Endothelial cell of umbilical vein (primary cell): Measurements from ENCODE around the gene PTGDS. TPM values are rescaled to one million over a fixed set of nuclear protein-coding genes. Genes with fewer than 3 reads are reported as not detected.
A peak's percentile ranks its signal among the peaks of the same experiment; 100 is the strongest.

ENCODE experiments used
- BruUV-seq: library from RNA; stranded (reverse); fragments of 400-500 nt; replicated peaks from 2 replicates; lab custom pipeline; 2021; lab: Mats Ljungman, UMichigan
- CTCF ChIA-PET: fragments of 300-600, 350-600 bp; sonication (Branson Sonifier 250); formaldehyde crosslinking; loops from one replicate; lab custom pipeline; 2021; ENCODE audit warnings: antibody characterized with exemption, inconsistent platforms; lab: Charles Lee
- POLR2A ChIA-PET: fragments of 300-600, 350-600 bp; sonication (Branson Sonifier 250); formaldehyde crosslinking; loops from one replicate; lab custom pipeline; 2021; ENCODE audit warnings: antibody characterized with exemption, inconsistent platforms; lab: Charles Lee
- DNase-seq: peaks from one replicate; pipeline ENCODE4 v3.0.0-alpha.2; 2011; ENCODE audit warnings: low read depth, low spot score
- FAIRE-seq: peaks from 2 replicates; lab custom pipeline; 2011; peaks lifted over from hg19 to GRCh38; lab: Jason Lieb, UNC
- H2AFZ ChIP-seq: 2 replicates; pipeline ENCODE4 v1.6.0; 2012; ENCODE audit warnings: low read depth, low read length, control low read depth, inconsistent platforms
- H3K27ac ChIP-seq: 2 replicates; pipeline ENCODE4 v1.5.1; 2011; ENCODE audit warnings: low read depth, mild to moderate bottlenecking, control low read depth, low read length, moderate library complexity; ENCODE audit not compliant: insufficient read depth
- H3K27me3 ChIP-seq, 2 experiments: 2 replicates each; pipeline versions ENCODE4 v1.6.0 to v1.6.1; 2011; ENCODE audit warnings: low read length in 2 of 2, mixed read lengths in 1 of 2; ENCODE audit not compliant: control insufficient read depth in 2 of 2, insufficient read depth in 2 of 2
- H3K36me3 ChIP-seq, 2 experiments: 2 replicates in 1 of 2; 3 replicates in 1 of 2; pipeline ENCODE4 v1.5.1; 2011; ENCODE audit warnings: low read length in 2 of 2, mild to moderate bottlenecking in 1 of 2, moderate library complexity in 1 of 2; ENCODE audit not compliant: control insufficient read depth in 2 of 2, insufficient read depth in 2 of 2; ENCODE audit errors: extremely low read depth in 1 of 2
- H3K4me1 ChIP-seq: 3 replicates; pipeline ENCODE4 v1.5.1; 2011; ENCODE audit warnings: mild to moderate bottlenecking, low read length; ENCODE audit not compliant: control insufficient read depth, insufficient read depth; ENCODE audit errors: extremely low read depth
- H3K4me2 ChIP-seq: 2 replicates; pipeline ENCODE4 v1.6.1; 2011; ENCODE audit warnings: low read length, control low read depth, mixed read lengths; ENCODE audit not compliant: insufficient read depth
- H3K4me3 ChIP-seq, 3 experiments: fragments of 200-600 bp in 1 of 3; sonication (generic), shearing (Covaris generic) in 1 of 3; replicated peaks in 1 of 3; 2 replicates each; pipeline ENCODE4 v1.5.1; 2011 to 2016; ENCODE audit warnings: control low read depth in 3 of 3, low read length in 3 of 3, mild to moderate bottlenecking in 2 of 3, inconsistent platforms in 1 of 3, low read depth in 1 of 3, moderate library complexity in 1 of 3; ENCODE audit not compliant: insufficient read depth in 1 of 3
- H3K79me2 ChIP-seq: 2 replicates; pipeline ENCODE4 v1.6.0; 2012; ENCODE audit warnings: low read length, inconsistent platforms; ENCODE audit not compliant: control insufficient read depth, insufficient read depth
- H3K9ac ChIP-seq: replicated peaks from 2 replicates; pipeline ENCODE3; 2011; ENCODE audit warnings: low read length, control low read depth; ENCODE audit not compliant: insufficient read depth; ENCODE audit errors: extremely low read depth
- H3K9me1 ChIP-seq: replicated peaks from 3 replicates; pipeline ENCODE4 v1.6.0; 2011; ENCODE audit warnings: mild to moderate bottlenecking, low read length; ENCODE audit not compliant: control insufficient read depth, insufficient read depth; ENCODE audit errors: extremely low read depth
- H3K9me3 ChIP-seq: replicated peaks from 2 replicates; pipeline ENCODE4 v1.5.1; 2012; ENCODE audit warnings: low read length, inconsistent platforms; ENCODE audit not compliant: control insufficient read depth, insufficient read depth
- H4K20me1 ChIP-seq: replicated peaks from 2 replicates; pipeline ENCODE3; 2011; ENCODE audit warnings: mild to moderate bottlenecking, low read length; ENCODE audit not compliant: control insufficient read depth, insufficient read depth; ENCODE audit errors: extremely low read depth
- EZH2 ChIP-seq: IDR thresholded peaks from 2 replicates; pipeline ENCODE4 v1.6.1; 2012; ENCODE audit warnings: borderline replicate concordance, low read depth, mild to moderate bottlenecking, moderate library complexity, low read length, inconsistent platforms; ENCODE audit not compliant: severe bottlenecking
- FOS ChIP-seq: IDR thresholded peaks from 2 replicates; pipeline ENCODE4 v1.6.1; 2011; ENCODE audit warnings: mild to moderate bottlenecking, low read length, moderate library complexity, borderline replicate concordance; ENCODE audit not compliant: insufficient read depth
- GATA2 ChIP-seq: IDR thresholded peaks from 2 replicates; pipeline ENCODE4 v1.7.0; 2011; ENCODE audit warnings: low read depth, mild to moderate bottlenecking, moderate library complexity, mixed read lengths, low read length; ENCODE audit not compliant: insufficient read length, insufficient read depth
- JUN ChIP-seq: IDR thresholded peaks from 2 replicates; pipeline ENCODE4 v1.6.1; 2011; ENCODE audit warnings: borderline replicate concordance, low read depth; ENCODE audit not compliant: insufficient read length, insufficient read depth
- MYC ChIP-seq: IDR thresholded peaks from one replicate; pipeline ENCODE4 v1.6.1; 2011; ENCODE audit warnings: mild to moderate bottlenecking, low read depth, low read length
- POLR2A ChIP-seq: IDR thresholded peaks from 2 replicates; pipeline ENCODE4 v1.6.1; 2012; ENCODE audit warnings: low read depth, mild to moderate bottlenecking, control low read depth, low read length
- POLR2AphosphoS5 ChIP-seq: IDR thresholded peaks from 2 replicates; pipeline ENCODE4 v1.6.1; 2012; ENCODE audit warnings: low read depth, mild to moderate bottlenecking, control low read depth, low read length, moderate library complexity; ENCODE audit not compliant: insufficient read depth
- dilution Hi-C: fragments of 300-500 bp; cut with MboI; formaldehyde crosslinking; loops from one replicate; pipeline ENCODE4 v1.15.0; 2019; ENCODE audit warnings: low sequenced_read_pairs; ENCODE audit not compliant: extremely low pct_ligation_motif_present
- intact Hi-C: fragments of 100-400 bp; cut with micrococcal nuclease; formaldehyde crosslinking; loops from one replicate; pipeline ENCODE4 v1.10.0; 2022
- polyA plus RNA-seq, 4 experiments: library from polyadenylated mRNA; depleted of rRNA in 3 of 4; stranded (reverse) in 3 of 4; unstranded in 1 of 4; fragments of >200 nt; gene quantifications; 2 replicates each; pipeline versions ENCODE4 v1.2.1 to v1.2.3, GENCODE V29; 2011 to 2012; ENCODE audit warnings: missing spikeins in 1 of 4
- total RNA-seq: library from RNA; stranded (reverse); gene quantifications from 2 replicates; pipeline ENCODE4 v1.2.3, GENCODE V29; 2021
- TF ChIP-seq, protein P1 (sequence below), 2 donors: IDR thresholded peaks; 1 replicate in 1 of 2; 2 replicates in 1 of 2; pipeline ENCODE4 v1.5.1; 2011; ENCODE audit warnings: low read length in 2 of 2, mild to moderate bottlenecking in 2 of 2, moderate library complexity in 2 of 2, control low read depth in 1 of 2, inconsistent platforms in 1 of 2, low read depth in 1 of 2; ENCODE audit not compliant: insufficient read depth in 1 of 2; ENCODE audit errors: extremely low read depth in 1 of 2
- TF ChIP-seq, protein P2 (sequence below): IDR thresholded peaks from 2 replicates; pipeline ENCODE4 v1.6.1; 2011; ENCODE audit not compliant: insufficient read depth, insufficient read length

Gene PTGDS
- total and polyA plus RNA-seq, 2 donors (not counting 3 experiments of a cell fraction or from before 2014, with no cell fraction given): not detected

DNA sequence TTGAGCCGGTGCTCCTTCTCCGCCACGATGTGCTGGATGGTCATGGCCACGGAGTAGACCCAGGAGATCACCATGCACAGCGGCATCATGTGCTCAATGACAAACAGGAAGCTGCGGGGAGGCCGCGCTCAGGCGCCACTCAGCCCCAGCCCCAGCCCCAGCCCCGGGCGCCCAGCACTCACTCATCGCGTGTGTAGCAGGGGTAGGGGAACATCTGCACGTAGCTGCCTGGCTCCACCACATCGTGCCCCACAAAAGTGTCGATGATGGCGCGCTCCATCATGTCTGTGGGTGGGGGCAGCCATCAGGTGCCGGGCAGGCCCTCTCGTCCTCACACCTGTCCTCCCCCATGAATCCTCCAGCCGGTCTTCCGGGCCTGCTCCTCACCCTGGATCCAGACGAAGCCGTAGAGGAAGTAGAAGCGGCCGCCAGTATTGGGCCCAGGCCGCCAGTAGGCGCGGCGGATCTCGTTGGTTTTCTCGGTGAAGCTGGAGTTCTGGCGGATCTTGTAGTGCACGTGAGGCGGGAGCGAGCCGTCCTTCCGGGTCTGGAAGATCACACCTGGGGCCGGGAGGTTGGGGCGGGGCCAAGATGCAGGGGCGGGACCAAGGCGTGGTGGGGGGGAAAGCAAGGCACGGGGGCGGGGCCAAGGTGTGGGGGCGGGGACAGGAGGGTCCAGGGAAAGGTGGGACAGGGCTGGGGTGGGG lies 40.6 kb downstream of the PTGDS start:
- Histone ChIP-seq H3K4me3 (no peak overlapping the region), H4K20me1 (no peaks in the 10 kb centered on the region), H3K27ac (no peak overlapping the region), H3K9me3 (no peaks in the 10 kb centered on the region), H3K9me1 (no peaks in the 10 kb centered on the region), H3K9ac (no peak overlapping the region), H3K4me2 (no peak overlapping the region), H3K4me1 (no peaks in the 10 kb centered on the region), H2AFZ (no peak overlapping the region), H3K36me3 (no peaks in the 10 kb centered on the region), H3K79me2 (no peaks in the 10 kb centered on the region), H3K27me3 (no peaks in the 10 kb centered on the region)
- TF ChIP-seq EZH2 (no peak), MYC (no peak), POLR2A (no peak), GATA2 (no peak), POLR2AphosphoS5 (no peak), JUN (no peak), FOS (no peak)
- TF ChIP-seq, protein P1, sequence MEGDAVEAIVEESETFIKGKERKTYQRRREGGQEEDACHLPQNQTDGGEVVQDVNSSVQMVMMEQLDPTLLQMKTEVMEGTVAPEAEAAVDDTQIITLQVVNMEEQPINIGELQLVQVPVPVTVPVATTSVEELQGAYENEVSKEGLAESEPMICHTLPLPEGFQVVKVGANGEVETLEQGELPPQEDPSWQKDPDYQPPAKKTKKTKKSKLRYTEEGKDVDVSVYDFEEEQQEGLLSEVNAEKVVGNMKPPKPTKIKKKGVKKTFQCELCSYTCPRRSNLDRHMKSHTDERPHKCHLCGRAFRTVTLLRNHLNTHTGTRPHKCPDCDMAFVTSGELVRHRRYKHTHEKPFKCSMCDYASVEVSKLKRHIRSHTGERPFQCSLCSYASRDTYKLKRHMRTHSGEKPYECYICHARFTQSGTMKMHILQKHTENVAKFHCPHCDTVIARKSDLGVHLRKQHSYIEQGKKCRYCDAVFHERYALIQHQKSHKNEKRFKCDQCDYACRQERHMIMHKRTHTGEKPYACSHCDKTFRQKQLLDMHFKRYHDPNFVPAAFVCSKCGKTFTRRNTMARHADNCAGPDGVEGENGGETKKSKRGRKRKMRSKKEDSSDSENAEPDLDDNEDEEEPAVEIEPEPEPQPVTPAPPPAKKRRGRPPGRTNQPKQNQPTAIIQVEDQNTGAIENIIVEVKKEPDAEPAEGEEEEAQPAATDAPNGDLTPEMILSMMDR (IDR thresholded peaks at IDR 0.05; ENCODE audit: extremely low read depth in 1 of 2, insufficient read depth in 1 of 2, low read depth in 1 of 2, low read length in 2 of 2): no peak
- TF ChIP-seq, protein P2, sequence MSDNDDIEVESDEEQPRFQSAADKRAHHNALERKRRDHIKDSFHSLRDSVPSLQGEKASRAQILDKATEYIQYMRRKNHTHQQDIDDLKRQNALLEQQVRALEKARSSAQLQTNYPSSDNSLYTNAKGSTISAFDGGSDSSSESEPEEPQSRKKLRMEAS: no peak
- DNase-seq: no peak
- ChIA-PET POLR2A (no interaction called here), CTCF (interaction anchor here (1.2 to 1.6 kb wide), 2 partner anchors 11 to 70 kb away, joined by 3 to 5 read pairs; no protein-coding TSS in a partner anchor)
- intact Hi-C loops: no loop called here
- BruUV-seq: TSS peak; percentile 9
- dilution Hi-C loops: no loop called here
- no peak for FAIRE-seq
